Neural progenitor cell (in vitro differentiated cells): Measurements from ENCODE around the gene PLEKHM1. TPM values are rescaled to one million over a fixed set of nuclear protein-coding genes. Genes with fewer than 3 reads are reported as not detected.

ENCODE experiments used
- DNase-seq: peaks from one replicate; pipeline ENCODE4 v3.0.0-alpha.2; 2016; ENCODE audit warnings: low spot score
- H2AFZ ChIP-seq: fragments of 200-600 bp; sonication (generic); replicated peaks from 2 replicates; pipeline ENCODE4 v1.6.1; 2016; ENCODE audit warnings: antibody characterized with exemption
- H3F3A ChIP-seq: fragments of 200-600 bp; sonication (generic); 2 replicates; pipeline ENCODE4 v1.6.1; 2016; ENCODE audit warnings: antibody characterized with exemption, low read depth
- H3K27ac ChIP-seq: fragments of 200-600 bp; sonication (generic); 2 replicates; pipeline ENCODE4 v1.5.1; 2016; ENCODE audit warnings: mild to moderate bottlenecking
- H3K27me3 ChIP-seq: fragments of 200-600 bp; sonication (generic); 2 replicates; pipeline ENCODE4 v1.6.1; 2016; ENCODE audit warnings: mild to moderate bottlenecking, moderate library complexity
- H3K36me3 ChIP-seq: fragments of 200-600 bp; sonication (generic); 2 replicates; pipeline ENCODE4 v1.5.1; 2016
- H3K4me1 ChIP-seq: fragments of 200-600 bp; sonication (generic); 2 replicates; pipeline ENCODE4 v1.6.1; 2016; ENCODE audit warnings: mixed run types
- H3K4me2 ChIP-seq: fragments of 200-600 bp; sonication (generic); 2 replicates; pipeline ENCODE4 v1.6.1; 2016
- H3K4me3 ChIP-seq: fragments of 200-600 bp; sonication (generic); 2 replicates; pipeline ENCODE4 v1.5.1; 2016
- H3K79me2 ChIP-seq: fragments of 200-600 bp; sonication (generic); 2 replicates; pipeline ENCODE4 v1.6.1; 2016; ENCODE audit warnings: low read depth
- H3K9ac ChIP-seq: fragments of 200-600 bp; sonication (generic); 2 replicates; pipeline ENCODE4 v1.6.1; 2016
- H3K9me3 ChIP-seq: fragments of 200-600 bp; sonication (generic); 2 replicates; pipeline ENCODE4 v1.5.1; 2016; ENCODE audit warnings: low read depth
- H4K20me1 ChIP-seq: fragments of 200-600 bp; sonication (generic); 2 replicates; pipeline ENCODE4 v1.6.1; 2016; ENCODE audit warnings: low read depth
- H3K27ac Mint-ChIP-seq: 3 replicates; pipeline ENCODE4 v1.8.0; 2021; ENCODE audit warnings: mixed read lengths
- H3K27me3 Mint-ChIP-seq: 2 replicates; pipeline ENCODE4 v1.8.0; 2022; ENCODE audit warnings: low read depth, mild to moderate bottlenecking, inconsistent platforms, moderate library complexity, mixed read lengths; ENCODE audit not compliant: insufficient read depth
- H3K36me3 Mint-ChIP-seq: 3 replicates; pipeline ENCODE4 v1.8.0; 2021; ENCODE audit warnings: mixed read lengths
- H3K4me1 Mint-ChIP-seq: 3 replicates; pipeline ENCODE4 v1.8.0; 2021; ENCODE audit warnings: mixed read lengths
- H3K4me3 Mint-ChIP-seq: 3 replicates; pipeline ENCODE4 v1.8.0; 2021; ENCODE audit warnings: mild to moderate bottlenecking, moderate library complexity, mixed read lengths
- H3K9me3 Mint-ChIP-seq: 3 replicates; pipeline ENCODE4 v1.8.0; 2020; ENCODE audit warnings: mixed read lengths
- CTCF ChIP-seq: fragments of 200-600 bp; sonication (generic); IDR thresholded peaks from 2 replicates; pipeline ENCODE4 v1.5.1; 2017; ENCODE audit warnings: antibody characterized with exemption, mild to moderate bottlenecking
- EZH2 ChIP-seq: fragments of 200-600 bp; sonication (generic); IDR thresholded peaks from 2 replicates; pipeline ENCODE4 v1.6.1; 2017; ENCODE audit warnings: antibody characterized with exemption, mild to moderate bottlenecking, moderate library complexity
- EZH2phosphoT487 ChIP-seq: fragments of 200-600 bp; sonication (generic); IDR thresholded peaks from 2 replicates; pipeline ENCODE4 v1.6.1; 2017; ENCODE audit warnings: antibody characterized with exemption
- total RNA-seq: library from RNA; depleted of rRNA; stranded (reverse); fragments of >200 nt; gene quantifications from 2 replicates; pipeline ENCODE4 v1.2.3, GENCODE V29; 2015; ENCODE audit warnings: low replicate concordance

Gene PLEKHM1
- total RNA-seq, 1 donor from 2014 or later, result 7.0 TPM

GRCh38 chr17:45428931-45429338, 61.6 kb downstream of the PLEKHM1 start:
- Histone ChIP-seq H3K9ac (no peak overlapping the region), H3K9me3 (no peaks in the 10 kb centered on the region), H3K4me2 (peak overlapping the region; percentile 98), H3K4me1 (peaks cover 19% of the 10 kb centered on the region), H3F3A (peaks cover 29% of the 10 kb centered on the region), H4K20me1 (peaks cover 31% of the 10 kb centered on the region), H3K36me3 (no peaks in the 10 kb centered on the region), H3K27me3 (peaks cover 81% of the 10 kb centered on the region), H3K4me3 (peak overlapping the region; percentile 61), H3K79me2 (no peaks in the 10 kb centered on the region), H2AFZ (peak overlapping the region; percentile 76), H3K27ac (no peak overlapping the region)
- Mint-ChIP-seq H3K4me3 (peak overlapping the region; percentile 65), H3K9me3 (no peaks in the 10 kb centered on the region), H3K27me3 (peaks cover 47% of the 10 kb centered on the region), H3K27ac (no peak overlapping the region), H3K36me3 (no peaks in the 10 kb centered on the region), H3K4me1 (peaks cover 26% of the 10 kb centered on the region)
- TF ChIP-seq CTCF (no peak), EZH2phosphoT487 (peak; percentile 95), EZH2 (peak; percentile 95)
- no peak for DNase-seq

DNA sequence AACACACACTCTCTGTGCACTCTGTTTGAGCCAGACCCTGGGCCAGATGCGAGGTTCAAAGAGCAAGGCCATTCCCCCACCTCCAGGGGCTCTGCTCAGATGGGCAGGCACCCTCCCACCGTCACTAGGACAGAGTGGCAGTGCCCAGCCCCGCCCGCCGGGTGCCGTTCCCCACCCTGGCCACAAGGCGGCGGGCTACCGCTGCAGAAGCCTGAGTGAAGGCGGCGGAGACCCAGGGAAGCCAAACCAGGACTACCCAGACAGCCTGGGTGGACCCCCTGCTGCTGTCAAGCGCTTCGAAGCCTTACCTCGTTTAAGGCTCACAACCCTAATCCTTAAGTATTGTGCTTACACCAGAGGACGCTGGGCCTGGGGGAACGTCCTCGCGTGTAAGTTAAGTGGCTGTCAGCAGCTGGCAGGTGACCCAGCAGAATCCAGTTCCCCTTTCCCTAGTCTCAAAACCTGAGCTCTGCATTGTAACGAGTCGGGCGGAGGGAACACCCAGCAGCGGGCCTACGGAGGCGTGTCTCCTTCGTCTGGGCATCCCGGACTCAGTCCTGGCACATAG, 62.4 kb downstream of the PLEKHM1 start:
- peaks cover 26% of the 10 kb centered on the region for H3K4me1 Mint-ChIP-seq
- H3K9me3 Mint-ChIP-seq, result no peaks in the 10 kb centered on the region
- H3K9ac ChIP-seq, result no peak overlapping the region
- H3K9me3 ChIP-seq, result no peaks in the 10 kb centered on the region
- H4K20me1 ChIP-seq, result peaks cover 31% of the 10 kb centered on the region
- H3K36me3 Mint-ChIP-seq, result no peaks in the 10 kb centered on the region
- H3K4me1 ChIP-seq, result peaks cover 19% of the 10 kb centered on the region
- peak overlapping the region; percentile 65 for H3K4me3 Mint-ChIP-seq
- peak overlapping the region; percentile 20 for H3K4me3 ChIP-seq
- no peak overlapping the region for H2AFZ ChIP-seq
- no peak overlapping the region for H3K27ac ChIP-seq
- peaks cover 27% of the 10 kb centered on the region for H3F3A ChIP-seq
- peaks cover 73% of the 10 kb centered on the region for H3K27me3 ChIP-seq
- H3K27me3 Mint-ChIP-seq, result peaks cover 42% of the 10 kb centered on the region
- no peak overlapping the region for H3K27ac Mint-ChIP-seq
- TF ChIP-seq EZH2, result no peak
- peak; percentile 97 for TF ChIP-seq CTCF
- TF ChIP-seq EZH2phosphoT487, result no peak
- no peaks in the 10 kb centered on the region for H3K79me2 ChIP-seq
- peak overlapping the region; percentile 98 for H3K4me2 ChIP-seq
- H3K36me3 ChIP-seq, result no peaks in the 10 kb centered on the region
- DNase-seq, result peak; percentile 87

- no peaks in the 10 kb centered on the region for H3K9me3 Mint-ChIP-seq
- peaks cover 19% of the 10 kb centered on the region for H3K4me1 ChIP-seq
- peaks cover 26% of the 10 kb centered on the region for H3F3A ChIP-seq
- H3K27ac ChIP-seq, result no peak overlapping the region
- DNase-seq, result no peak
- peaks cover 39% of the 10 kb centered on the region for H3K27me3 Mint-ChIP-seq
- H3K27ac Mint-ChIP-seq, result no peak overlapping the region
- H3K4me3 ChIP-seq, result no peak overlapping the region
- H3K36me3 Mint-ChIP-seq, result no peaks in the 10 kb centered on the region
- H3K27me3 ChIP-seq, result peaks cover 65% of the 10 kb centered on the region
- no peaks in the 10 kb centered on the region for H3K79me2 ChIP-seq
- no peak overlapping the region for H3K4me3 Mint-ChIP-seq
- H3K36me3 ChIP-seq, result no peaks in the 10 kb centered on the region
- TF ChIP-seq EZH2 (no peak), EZH2phosphoT487 (no peak), CTCF (no peak)
- no peak overlapping the region for H3K9ac ChIP-seq
- H3K4me2 ChIP-seq, result no peak overlapping the region
- H3K9me3 ChIP-seq, result no peaks in the 10 kb centered on the region
- peaks cover 31% of the 10 kb centered on the region for H4K20me1 ChIP-seq
- H2AFZ ChIP-seq, result no peak overlapping the region
- peaks cover 26% of the 10 kb centered on the region for H3K4me1 Mint-ChIP-seq
Measured at GRCh38 chr17:45427181-45427835, 63.2 kb downstream of the PLEKHM1 start.
